K562 (cell line): ENCODE results near the gene OR2V1. TPM values are rescaled to one million over a fixed set of nuclear protein-coding genes. Genes with fewer than 3 reads are reported as not detected.

ENCODE experiments used
- BDP1 ChIP-seq: IDR thresholded peaks from 3 replicates; pipeline ENCODE4 v1.6.1; 2011; ENCODE audit not compliant: insufficient read length, insufficient read depth
- CEBPG ChIP-seq, 3 experiments: fragments of 200-800 bp in 1 of 3; sonication (Bioruptor generic) in 1 of 3; sonication (generic) in 1 of 3; formaldehyde crosslinking in 1 of 3; IDR thresholded peaks in 2 of 3; conservative IDR thresholded peaks in 1 of 3; 2 replicates each; pipeline versions ENCODE4 v1.6.1 to v1.8.0; 2016 to 2022; ENCODE audit warnings: missing compliant biosample characterization in 2 of 3, missing genetic modification characterization in 2 of 3, mild to moderate bottlenecking in 1 of 3, missing genetic modification reagents in 1 of 3
- CHCHD3 ChIP-seq: fragments of 250-450 bp; sonication (Bioruptor Pico); IDR thresholded peaks from 2 replicates; pipeline ENCODE4 v2.1.2; 2022; ENCODE audit warnings: mild to moderate bottlenecking
- CXXC5 ChIP-seq: fragments of 250-450 bp; sonication (Bioruptor Pico); IDR thresholded peaks from 2 replicates; pipeline ENCODE4 v1.8.0; 2022; ENCODE audit warnings: inconsistent platforms, mild to moderate bottlenecking, moderate library complexity
- DPF2 ChIP-seq: fragments of 450-650 bp; IDR thresholded peaks from 2 replicates; pipeline ENCODE4 v1.6.1; 2016
- FUS ChIP-seq: fragments of 200-400 bp; formaldehyde crosslinking; optimal IDR thresholded peaks from 2 replicates; pipeline ENCODE3; 2017; ENCODE audit warnings: low read depth, low read length
- HNRNPH1 ChIP-seq: fragments of 200-400 bp; formaldehyde crosslinking; optimal IDR thresholded peaks from 2 replicates; pipeline ENCODE3; 2017; ENCODE audit warnings: low read depth, mild to moderate bottlenecking, low read length, moderate library complexity
- HNRNPL ChIP-seq: fragments of 200-400 bp; formaldehyde crosslinking; IDR thresholded peaks from 2 replicates; pipeline ENCODE4 v1.6.1; 2017; ENCODE audit warnings: low read depth, mild to moderate bottlenecking, low read length
- KAT2B ChIP-seq: IDR thresholded peaks from one replicate; pipeline ENCODE4 v1.6.1; 2012; ENCODE audit warnings: low read depth, mild to moderate bottlenecking, control low read depth, inconsistent platforms, low read length, moderate library complexity
- MAZ ChIP-seq, 2 experiments: fragments of 450-650 bp in 1 of 2; sonication (generic) in 1 of 2; formaldehyde crosslinking; IDR thresholded peaks in 1 of 2; conservative IDR thresholded peaks in 1 of 2; 2 replicates each; pipeline versions ENCODE4 v1.4.0 to v1.5.0; 2020; ENCODE audit warnings: mild to moderate bottlenecking in 1 of 2, missing genetic modification reagents in 1 of 2
- MECOM ChIP-seq: fragments of 250-450 bp; sonication (Bioruptor Pico); IDR thresholded peaks from 2 replicates; pipeline ENCODE4 v1.8.0; 2022; ENCODE audit warnings: inconsistent platforms
- MTA1 ChIP-seq: fragments of 450-650 bp; IDR thresholded peaks from 2 replicates; pipeline ENCODE4 v1.6.1; 2017; ENCODE audit warnings: borderline replicate concordance
- NCOA1 ChIP-seq: fragments of 450-650 bp; IDR thresholded peaks from 2 replicates; pipeline ENCODE4 v1.6.1; 2016; ENCODE audit warnings: low read depth
- PTRF ChIP-seq: fragments of 450-650 bp; IDR thresholded peaks from 2 replicates; pipeline ENCODE4 v1.6.1; 2016; ENCODE audit warnings: mild to moderate bottlenecking, missing genetic modification characterization, missing compliant biosample characterization
- SLC30A9 ChIP-seq: fragments of 250-450 bp; sonication (Bioruptor Pico); IDR thresholded peaks from 2 replicates; pipeline ENCODE4 v1.8.0; 2022; ENCODE audit warnings: mild to moderate bottlenecking, moderate library complexity
- SMAD4 ChIP-seq: fragments of 250-450 bp; sonication (Bioruptor Pico); conservative IDR thresholded peaks from 2 replicates; pipeline ENCODE4 v1.8.0; 2021; ENCODE audit warnings: inconsistent platforms, mild to moderate bottlenecking, moderate library complexity
- STAT6 ChIP-seq: sonication (generic); formaldehyde crosslinking; IDR thresholded peaks from 2 replicates; pipeline ENCODE4 v1.8.1; 2023; ENCODE audit warnings: mild to moderate bottlenecking, missing genetic modification reagents
- USF1 ChIP-seq: sonication (generic); formaldehyde crosslinking; IDR thresholded peaks from 2 replicates; pipeline ENCODE4 v1.9.0; 2022; ENCODE audit warnings: mild to moderate bottlenecking, missing genetic modification reagents
- YY1 ChIP-seq, 3 experiments: IDR thresholded peaks; 2 replicates each; pipeline ENCODE4 v1.6.1; 2011; ENCODE audit warnings: low read length in 2 of 3, mild to moderate bottlenecking in 2 of 3, moderate library complexity in 2 of 3, borderline replicate concordance in 1 of 3, control low read depth in 1 of 3, low read depth in 1 of 3; ENCODE audit not compliant: insufficient read depth in 3 of 3, insufficient replicate concordance in 2 of 3, control insufficient read depth in 1 of 3, insufficient read length in 1 of 3; ENCODE audit errors: extremely low read depth in 1 of 3
- ZNF217 ChIP-seq: sonication (generic); formaldehyde crosslinking; IDR thresholded peaks from 2 replicates; pipeline ENCODE4 v1.8.0; 2022; ENCODE audit warnings: mild to moderate bottlenecking, missing genetic modification reagents
- ZNF24 ChIP-seq: fragments of 450-650 bp; IDR thresholded peaks from 2 replicates; pipeline ENCODE4 v1.6.1; 2016
- ZNF395 ChIP-seq: fragments of 200-800 bp; sonication (Bioruptor generic); IDR thresholded peaks from 2 replicates; pipeline ENCODE4 v1.6.1; 2017; ENCODE audit warnings: missing genetic modification characterization, missing compliant biosample characterization
- ZNF507 ChIP-seq: conservative IDR thresholded peaks from 2 replicates; pipeline ENCODE4 v1.6.1; 2017; ENCODE audit warnings: missing genetic modification characterization, missing compliant biosample characterization
- ZNF696 ChIP-seq: fragments of 250-450 bp; sonication (Bioruptor Pico); conservative IDR thresholded peaks from 2 replicates; pipeline ENCODE4 v1.4.0; 2020; ENCODE audit warnings: mild to moderate bottlenecking, moderate library complexity
- ZNF830 ChIP-seq: fragments of 250-450 bp; sonication (Bioruptor Pico); IDR thresholded peaks from 2 replicates; pipeline ENCODE4 v1.5.0; 2021; ENCODE audit warnings: mild to moderate bottlenecking
- polyA plus RNA-seq, 8 experiments: library from polyadenylated mRNA; depleted of rRNA in 4 of 8; stranded (reverse) in 5 of 8; unstranded in 3 of 8; fragments of >200 nt; fragmentation: Nextera tagmentation in 2 of 8; fragmentation: Illumina TruSeq in 1 of 8; extraction: Ambion mirVana in 2 of 8; extraction: Trizol in 1 of 8; gene quantifications; 2 replicates each; pipeline versions ENCODE4 v1.2.1 to v1.2.3, GENCODE V29; 2011 to 2014; ENCODE audit warnings: inconsistent platforms in 1 of 8, missing spikeins in 1 of 8
- total RNA-seq, 7 experiments: library from RNA; depleted of rRNA in 6 of 7; stranded (reverse); fragments of >200 nt in 6 of 7; fragmentation: Illumina TruSeq in 2 of 7; extraction: Trizol in 2 of 7; gene quantifications; 2 replicates each; pipeline versions ENCODE4 v1.2.1 to v1.2.3, GENCODE V29; 2011 to 2021; ENCODE audit warnings: low replicate concordance in 1 of 7

The OR2V1 gene
- total and polyA plus RNA-seq, 9 of the 15 experiments (the other 6 are each of a cell fraction or from before 2014, with no cell fraction given): 0.04 to 0.28 (median 0.15) TPM; not detected in 5

- TF ChIP-seq HNRNPL (no peak), DPF2 (peak; percentile 52; the same call in 1 of the 2 replicates), ZNF507 (no peak), ZNF217 (CRISPR knock-in tag) (no peak), CEBPG (CRISPR knock-in tag; IDR thresholded peaks at IDR 0.05) (no peak; the same call in 1 of the 2 replicates), CEBPG (tag; conservative IDR thresholded peaks at IDR 0.05 in 1 of 2, IDR thresholded peaks at IDR 0.05 in 1 of 2) (peak; percentile 21 to 71), YY1 (IDR thresholded peaks at IDR 0.05; ENCODE audit: borderline replicate concordance in 1 of 3, control insufficient read depth in 1 of 3, extremely low read depth in 1 of 3, insufficient read depth in 3 of 3, insufficient read length in 1 of 3, insufficient replicate concordance in 2 of 3, low read depth in 1 of 3, low read length in 2 of 3) (peak in 1 of 3 experiments; percentile 24), HNRNPH1 (no peak), SMAD4 (CRISPR knock-in tag) (peak; percentile 70), NCOA1 (no peak), ZNF24 (no peak), MTA1 (peak; percentile 77), ZNF696 (no peak), CHCHD3 (CRISPR knock-in tag) (no peak), MECOM (CRISPR knock-in tag) (0 out of 2 replicates have a peak, but pooled peaks have one; percentile 19), USF1 (CRISPR knock-in tag) (no peak), ZNF830 (no peak), CXXC5 (CRISPR knock-in tag) (peak; percentile 48), STAT6 (CRISPR knock-in tag) (no peak), PTRF (tag) (no peak), SLC30A9 (CRISPR knock-in tag) (no peak), FUS (no peak), ZNF395 (peak; percentile 71; the same call in 1 of the 2 replicates), KAT2B (no peak), MAZ (CRISPR knock-in tag; conservative IDR thresholded peaks at IDR 0.05 in 1 of 2, IDR thresholded peaks at IDR 0.05 in 1 of 2) (peak; percentile 30 to 35; a peak in 1 of 4 replicates), BDP1 (peak; percentile 23)
Observed at GRCh38 chr5:181163487-181164075, 32.6 kb upstream of the OR2V1 start (continued).
